ENCODE measurements around the gene LLCFC1.

DNA sequence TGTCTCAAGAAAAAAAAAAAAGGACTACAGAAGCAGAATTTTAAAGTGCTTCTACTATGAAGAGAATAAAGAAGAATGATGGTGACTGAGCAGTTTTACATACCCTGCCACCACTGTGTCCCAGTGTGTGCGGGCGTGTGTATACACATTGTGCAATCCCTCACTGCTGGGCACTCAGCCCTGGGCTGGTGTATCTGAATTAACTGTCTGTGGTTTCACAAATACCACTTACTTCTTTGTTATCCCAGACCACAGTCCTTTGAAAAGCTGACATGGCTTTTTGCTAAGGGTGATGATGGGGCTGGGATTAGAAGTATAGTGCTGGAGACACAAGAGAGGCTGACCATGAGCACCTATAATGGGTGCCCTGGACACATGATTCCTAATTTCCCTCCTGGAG is 32.6 kb upstream of the LLCFC1 start:
- TF ChIP-seq, protein P1, sequence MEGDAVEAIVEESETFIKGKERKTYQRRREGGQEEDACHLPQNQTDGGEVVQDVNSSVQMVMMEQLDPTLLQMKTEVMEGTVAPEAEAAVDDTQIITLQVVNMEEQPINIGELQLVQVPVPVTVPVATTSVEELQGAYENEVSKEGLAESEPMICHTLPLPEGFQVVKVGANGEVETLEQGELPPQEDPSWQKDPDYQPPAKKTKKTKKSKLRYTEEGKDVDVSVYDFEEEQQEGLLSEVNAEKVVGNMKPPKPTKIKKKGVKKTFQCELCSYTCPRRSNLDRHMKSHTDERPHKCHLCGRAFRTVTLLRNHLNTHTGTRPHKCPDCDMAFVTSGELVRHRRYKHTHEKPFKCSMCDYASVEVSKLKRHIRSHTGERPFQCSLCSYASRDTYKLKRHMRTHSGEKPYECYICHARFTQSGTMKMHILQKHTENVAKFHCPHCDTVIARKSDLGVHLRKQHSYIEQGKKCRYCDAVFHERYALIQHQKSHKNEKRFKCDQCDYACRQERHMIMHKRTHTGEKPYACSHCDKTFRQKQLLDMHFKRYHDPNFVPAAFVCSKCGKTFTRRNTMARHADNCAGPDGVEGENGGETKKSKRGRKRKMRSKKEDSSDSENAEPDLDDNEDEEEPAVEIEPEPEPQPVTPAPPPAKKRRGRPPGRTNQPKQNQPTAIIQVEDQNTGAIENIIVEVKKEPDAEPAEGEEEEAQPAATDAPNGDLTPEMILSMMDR (IDR thresholded peaks at IDR 0.05; ENCODE audit: low read depth, low read length, missing input control): no peak
- TF ChIP-seq SP1 (IDR thresholded peaks at IDR 0.05) (no peak), YY1 (IDR thresholded peaks at IDR 0.05) (peak; percentile 48), JUND (IDR thresholded peaks at IDR 0.05) (no peak), TAF1 (conservative IDR thresholded peaks at IDR 0.05) (no peak)
- TF ChIP-seq, protein P2, sequence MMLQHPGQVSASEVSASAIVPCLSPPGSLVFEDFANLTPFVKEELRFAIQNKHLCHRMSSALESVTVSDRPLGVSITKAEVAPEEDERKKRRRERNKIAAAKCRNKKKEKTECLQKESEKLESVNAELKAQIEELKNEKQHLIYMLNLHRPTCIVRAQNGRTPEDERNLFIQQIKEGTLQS (IDR thresholded peaks at IDR 0.05): no peak
- TF ChIP-seq, protein P3, sequence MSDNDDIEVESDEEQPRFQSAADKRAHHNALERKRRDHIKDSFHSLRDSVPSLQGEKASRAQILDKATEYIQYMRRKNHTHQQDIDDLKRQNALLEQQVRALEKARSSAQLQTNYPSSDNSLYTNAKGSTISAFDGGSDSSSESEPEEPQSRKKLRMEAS (IDR thresholded peaks at IDR 0.05): no peak
